ENCODE results near the gene GDF10.

GDF10 gene

GRCh38 chr10:47318706-47319105 is 18.7 kb downstream of the GDF10 start:
- no peak for DNase-seq

GRCh38 chr10:47319784-47320183 is 19.8 kb downstream of the GDF10 start:
- DNase-seq, result no peak

GRCh38 chr10:47320812-47321211 is 20.8 kb downstream of the GDF10 start:
- DNase-seq, result no peak

GRCh38 chr10:47321521-47322195 is 21.7 kb downstream of the GDF10 start:
- DNase-seq, result no peak

GRCh38 chr10:47322300-47323061 is 22.5 kb downstream of the GDF10 start, which contains the start of gene GDF2:
GDF2 (plus strand) TSS chr10:47322454; CDS start chr10:47322669, 215 bp downstream.
- no peak for DNase-seq

GRCh38 chr10:47323087-47323486 is 23.1 kb downstream of the GDF10 start:
- DNase-seq, result no peak

GRCh38 chr10:47323636-47324296 is 23.8 kb downstream of the GDF10 start:
- DNase-seq, result no peak

GRCh38 chr10:47325303-47326291 is 25.6 kb downstream of the GDF10 start:
- no peak for DNase-seq

GRCh38 chr10:47326306-47326926 is 26.4 kb downstream of the GDF10 start:
- no peak for DNase-seq

- DNase-seq, result no peak
Observed at GRCh38 chr10:47326927-47327330, 26.9 kb downstream of the GDF10 start.

- no peak for DNase-seq
Observed at GRCh38 chr10:47329855-47330254, 29.9 kb downstream of the GDF10 start.

GRCh38 chr10:47330366-47330765 is 30.4 kb downstream of the GDF10 start:
- DNase-seq, result no peak

- no peak for DNase-seq
Observed at GRCh38 chr10:47330804-47331203, 30.8 kb downstream of the GDF10 start.

GRCh38 chr10:47331491-47331890 is 31.5 kb downstream of the GDF10 start:
- no peak for DNase-seq

GRCh38 chr10:47331954-47332353 is 32.0 kb downstream of the GDF10 start:
- no peak for DNase-seq

GRCh38 chr10:47332371-47332770 is 32.4 kb downstream of the GDF10 start:
- no peak for DNase-seq

GRCh38 chr10:47332946-47333345 is 32.9 kb downstream of the GDF10 start:
- DNase-seq, result no peak

- DNase-seq, result no peak
Observed at GRCh38 chr10:47333532-47333931, 33.5 kb downstream of the GDF10 start.

- no peak for DNase-seq
Observed at GRCh38 chr10:47334466-47335295, 34.7 kb downstream of the GDF10 start.

- DNase-seq, result no peak
Observed at GRCh38 chr10:47335906-47336305, 35.9 kb downstream of the GDF10 start.

Data from DMS 273 treated with DMSO at 0.1 percent for 48 hours (cell line).